ENCODE results near the gene CEP20.

CEP20 gene

DNA sequence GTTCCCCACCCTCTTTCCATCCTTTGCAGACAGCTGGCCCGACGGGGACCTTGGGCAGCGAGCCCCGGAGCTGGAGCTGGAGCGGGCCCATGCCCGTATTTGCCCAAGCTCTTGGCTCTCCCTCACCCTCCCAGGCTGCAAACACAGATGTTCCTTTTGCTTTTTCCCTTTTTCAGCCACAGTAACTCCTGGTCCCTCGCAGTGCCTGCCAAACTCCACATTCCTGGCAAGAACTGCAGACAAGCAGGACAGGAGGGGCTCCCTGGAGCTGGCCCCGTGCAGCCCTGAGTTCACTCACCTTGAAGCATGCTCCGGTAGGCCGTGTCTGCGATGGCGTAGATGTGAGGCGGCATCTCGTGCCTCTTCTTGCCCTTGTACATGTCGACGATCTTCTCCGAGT, 65.4 kb downstream of the CEP20 start:
- TF ChIP-seq, protein P1, sequence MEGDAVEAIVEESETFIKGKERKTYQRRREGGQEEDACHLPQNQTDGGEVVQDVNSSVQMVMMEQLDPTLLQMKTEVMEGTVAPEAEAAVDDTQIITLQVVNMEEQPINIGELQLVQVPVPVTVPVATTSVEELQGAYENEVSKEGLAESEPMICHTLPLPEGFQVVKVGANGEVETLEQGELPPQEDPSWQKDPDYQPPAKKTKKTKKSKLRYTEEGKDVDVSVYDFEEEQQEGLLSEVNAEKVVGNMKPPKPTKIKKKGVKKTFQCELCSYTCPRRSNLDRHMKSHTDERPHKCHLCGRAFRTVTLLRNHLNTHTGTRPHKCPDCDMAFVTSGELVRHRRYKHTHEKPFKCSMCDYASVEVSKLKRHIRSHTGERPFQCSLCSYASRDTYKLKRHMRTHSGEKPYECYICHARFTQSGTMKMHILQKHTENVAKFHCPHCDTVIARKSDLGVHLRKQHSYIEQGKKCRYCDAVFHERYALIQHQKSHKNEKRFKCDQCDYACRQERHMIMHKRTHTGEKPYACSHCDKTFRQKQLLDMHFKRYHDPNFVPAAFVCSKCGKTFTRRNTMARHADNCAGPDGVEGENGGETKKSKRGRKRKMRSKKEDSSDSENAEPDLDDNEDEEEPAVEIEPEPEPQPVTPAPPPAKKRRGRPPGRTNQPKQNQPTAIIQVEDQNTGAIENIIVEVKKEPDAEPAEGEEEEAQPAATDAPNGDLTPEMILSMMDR (IDR thresholded peaks at IDR 0.05) = no peak

GRCh38 chr16:15820837-15821236, 67.6 kb downstream of the CEP20 start:
- TF ChIP-seq, protein P1 (IDR thresholded peaks at IDR 0.05) = no peak

DNA sequence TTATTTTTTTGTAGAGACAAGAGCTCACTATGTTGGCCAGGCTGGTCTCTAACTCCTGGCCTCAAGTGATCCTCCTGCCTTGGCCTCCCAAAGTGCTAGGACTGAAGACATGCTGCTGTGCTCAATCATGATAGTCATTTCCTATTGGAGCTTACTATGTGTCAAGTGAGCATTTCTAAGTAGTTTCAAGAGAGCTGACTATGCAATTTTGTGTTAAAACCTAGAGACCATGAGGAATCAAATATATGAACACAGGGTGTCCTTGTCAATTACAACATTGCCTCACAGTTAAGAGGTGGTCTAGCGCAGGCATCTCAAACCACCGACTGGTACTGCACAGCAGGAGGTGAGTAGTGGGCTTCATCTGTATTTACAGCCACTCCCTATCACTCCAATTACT, 69.4 kb downstream of the CEP20 start:
- TF ChIP-seq, protein P1 (IDR thresholded peaks at IDR 0.05) = no peak

DNA sequence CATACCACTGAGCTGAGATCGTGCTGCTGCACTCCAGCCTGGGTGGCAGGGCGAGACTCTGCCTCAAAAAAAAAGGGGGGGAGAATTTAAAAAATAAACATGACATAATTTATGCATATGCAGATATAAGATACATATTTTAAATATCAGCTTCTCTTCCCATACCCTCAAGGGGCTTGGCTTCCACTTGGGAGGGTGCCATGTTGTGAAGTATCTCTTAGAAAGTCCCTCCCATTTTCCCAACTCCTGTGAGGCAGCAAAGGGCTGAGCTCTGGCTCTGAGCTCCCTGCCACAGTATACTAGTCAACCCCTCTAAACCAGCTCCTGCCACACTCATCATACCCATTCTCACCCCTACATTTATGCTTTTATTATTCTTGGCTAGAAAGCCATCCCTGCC, 71.0 kb downstream of the CEP20 start:
- TF ChIP-seq, protein P1 (IDR thresholded peaks at IDR 0.05) = no peak

GRCh38 chr16:15816228-15816627, 72.2 kb downstream of the CEP20 start:
- TF ChIP-seq, protein P1 (IDR thresholded peaks at IDR 0.05) = no peak
